ENCODE results near the gene IGFL4.
A peak's percentile ranks its signal among the peaks of the same experiment; 100 is the strongest.

The IGFL4 gene

GRCh38 chr19:46040952-46041500 is at the start of gene IGFL4:
TSS of gene IGFL4 (minus strand) at chr19:46041002. CDS start at chr19:46040962, 40 bp downstream.
- DNase-seq (ENCODE audit: low spot score): no peak

- no peak for DNase-seq (ENCODE audit: low spot score)
Observed at GRCh38 chr19:46090444-46090843, 49.6 kb upstream of the IGFL4 start.

- no peak for DNase-seq (ENCODE audit: low spot score)
Observed at GRCh38 chr19:46089432-46089831, 48.6 kb upstream of the IGFL4 start.

- no peak for DNase-seq (ENCODE audit: low spot score)
Observed at GRCh38 chr19:46088101-46088500, 47.3 kb upstream of the IGFL4 start.

GRCh38 chr19:46085888-46086287 is 45.1 kb upstream of the IGFL4 start:
- no peak for DNase-seq (ENCODE audit: low spot score)

- DNase-seq (ENCODE audit: low spot score): no peak
Observed at GRCh38 chr19:46082728-46083050, 41.9 kb upstream of the IGFL4 start.

- DNase-seq (ENCODE audit: low spot score): peak; percentile 35
Observed at GRCh38 chr19:46081928-46082727, 41.3 kb upstream of the IGFL4 start.

GRCh38 chr19:46080561-46080960 is 39.8 kb upstream of the IGFL4 start:
- DNase-seq (ENCODE audit: low spot score): no peak

GRCh38 chr19:46079576-46079975 is 38.8 kb upstream of the IGFL4 start:
- DNase-seq (ENCODE audit: low spot score): no peak

GRCh38 chr19:46078573-46079332 is 38.0 kb upstream of the IGFL4 start:
- peak; percentile 22 for DNase-seq (ENCODE audit: low spot score)

- DNase-seq (ENCODE audit: low spot score): no peak
Observed at GRCh38 chr19:46077815-46078167, 37.0 kb upstream of the IGFL4 start.

- peak; percentile 69 for DNase-seq (ENCODE audit: low spot score)
Observed at GRCh38 chr19:46076951-46077814, 36.4 kb upstream of the IGFL4 start.

- DNase-seq (ENCODE audit: low spot score): no peak
Observed at GRCh38 chr19:46076031-46076880, 35.5 kb upstream of the IGFL4 start.

GRCh38 chr19:46073268-46073922 is 32.6 kb upstream of the IGFL4 start:
- DNase-seq (ENCODE audit: low spot score): no peak

GRCh38 chr19:46069806-46070341 is 29.1 kb upstream of the IGFL4 start:
- no peak for DNase-seq (ENCODE audit: low spot score)

- DNase-seq (ENCODE audit: low spot score): no peak
Observed at GRCh38 chr19:46068345-46069258, 27.8 kb upstream of the IGFL4 start.

- DNase-seq (ENCODE audit: low spot score): no peak
Observed at GRCh38 chr19:46067691-46068090, 26.9 kb upstream of the IGFL4 start.

GRCh38 chr19:46066471-46066870 is 25.7 kb upstream of the IGFL4 start:
- no peak for DNase-seq (ENCODE audit: low spot score)

- DNase-seq (ENCODE audit: low spot score): no peak
Observed at GRCh38 chr19:46065486-46066071, 24.8 kb upstream of the IGFL4 start.

All from cerebellar cortex (tissue), 1 donor.